Stomach (tissue), 9 donors: ENCODE measurements around the gene TTC28. TPM values are rescaled to one million over a fixed set of nuclear protein-coding genes. Genes with fewer than 3 reads are reported as not detected.

Source experiments
- DNase-seq, 2 donors: peaks; one replicate each; pipeline versions ENCODE4 v3.0.0 to v3.0.0-alpha.2; 2013 to 2019
- H3K27ac ChIP-seq, 5 donors: fragments of 200-600 bp in 4 of 5; sonication (generic) in 4 of 5; one replicate each; pipeline ENCODE4 v1.5.1; 2013 to 2019; ENCODE audit warnings: mild to moderate bottlenecking in 1 of 5, moderate library complexity in 1 of 5
- H3K27me3 ChIP-seq, 3 donors: fragments of 200-600 bp; sonication (generic); one replicate each; pipeline ENCODE4 v1.5.1; 2017 to 2019; ENCODE audit warnings: mixed run types in 1 of 3
- H3K36me3 ChIP-seq, 4 donors: fragments of 200-600 bp; sonication (generic); 1 replicate in 3 of 4; 2 replicates in 1 of 4; pipeline ENCODE4 v1.5.1; 2016 to 2019
- H3K4me1 ChIP-seq, 4 donors: fragments of 200-600 bp; sonication (generic); one replicate each; pipeline ENCODE4 v1.5.1; 2016 to 2019
- H3K4me3 ChIP-seq, 4 donors: fragments of 200-600 bp; sonication (generic) in 3 of 4; one replicate each; pipeline ENCODE4 v1.5.1; 2016 to 2019; ENCODE audit warnings: mild to moderate bottlenecking in 1 of 4
- H3K9me3 ChIP-seq, 4 donors: fragments of 200-600 bp; sonication (generic); one replicate each; pipeline ENCODE4 v1.5.1; 2016 to 2019
- CTCF ChIP-seq, 7 experiments: fragments of 450-650 bp in 4 of 7; fragments of 200-600 bp in 3 of 7; sonication (generic) in 3 of 7; IDR thresholded peaks; one replicate each; pipeline ENCODE4 v1.5.1; 2016 to 2019; ENCODE audit warnings: antibody characterized with exemption in 7 of 7, control low read depth in 2 of 7, mild to moderate bottlenecking in 1 of 7
- EP300 ChIP-seq: sonication (generic); formaldehyde crosslinking; IDR thresholded peaks from one replicate; pipeline ENCODE4 v1.6.1; 2017; ENCODE audit warnings: antibody characterized with exemption
- POLR2A ChIP-seq, 4 donors: fragments of 450-650 bp; IDR thresholded peaks; one replicate each; pipeline ENCODE4 v1.6.1; 2016; ENCODE audit warnings: antibody characterized with exemption in 4 of 4, control low read depth in 2 of 4, mild to moderate bottlenecking in 1 of 4, moderate library complexity in 1 of 4
- POLR2AphosphoS5 ChIP-seq, 3 donors: sonication (generic); formaldehyde crosslinking; IDR thresholded peaks; one replicate each; pipeline ENCODE4 v1.6.1; 2016; ENCODE audit warnings: antibody characterized with exemption in 3 of 3
- WGBS, 5 donors: extraction: QIAGEN DNeasy Blood & Tissue Kit in 3 of 5; methylation state at CpG; one replicate each; pipeline versions ENCODE4 v1.1.5 to v1.1.7; 2013 to 2018; 5-methylcytosine and 5-hydroxymethylcytosine counted together
- intact Hi-C: fragments of 100-400 bp; cut with DNase I; formaldehyde crosslinking; loops from one replicate; pipeline ENCODE4 v1.15.1; 2023; ENCODE audit warnings: low total_unique reads
- polyA plus RNA-seq, 3 donors: library from polyadenylated mRNA; stranded (reverse); fragments of 200-250 nt; gene quantifications; one replicate each; pipeline ENCODE4 v1.2.3, GENCODE V29; 2013
- total RNA-seq, 5 donors: library from RNA; depleted of rRNA; stranded (reverse); fragments of >200 nt; gene quantifications; one replicate each; pipeline versions ENCODE4 v1.1.0 to v1.2.3, GENCODE V29; 2014 to 2016
- donor health status: healthy with polysubstance abuse.
- donor health status: Bipolar disorder and iron deficiency.
- donor health status: healthy.

The TTC28 gene
- total and polyA plus RNA-seq, 8 donors, result 1.7 to 53.4 (median 24.6) TPM

GRCh38 chr22:28000361-28000760 lies 679.3 kb downstream of the TTC28 start:
- Histone ChIP-seq H3K36me3 (peaks cover 12 to 82% (median 53%) of the 10 kb centered on the region in 4 donors), H3K9me3 (no peaks in the 10 kb centered on the region), H3K4me3 (no peak overlapping the region), H3K4me1 (no peaks in the 10 kb centered on the region), H3K27ac (no peak overlapping the region), H3K27me3 (no peaks in the 10 kb centered on the region)
- TF ChIP-seq CTCF (IDR thresholded peaks at IDR 0.05), result no peak
- no peak for TF ChIP-seq POLR2A (IDR thresholded peaks at IDR 0.05)
- no peak for TF ChIP-seq EP300
- TF ChIP-seq POLR2AphosphoS5 (IDR thresholded peaks at IDR 0.05), result no peak
- intact Hi-C loops, result no loop called here
- DNase-seq, result no peak
- WGBS, 5 donors, result 93 to 97% (median 93%) methylated on average over 9 of the region's 9 CpGs

GRCh38 chr22:27999876-28000275 lies 679.8 kb downstream of the TTC28 start:
- intact Hi-C loops, result no loop called here
- 87 to 97% (median 92%) methylated on average over 6 of the region's 6 CpGs for WGBS, 5 donors
- no peak for DNase-seq
- Histone ChIP-seq H3K27me3 (no peaks in the 10 kb centered on the region), H3K9me3 (no peaks in the 10 kb centered on the region), H3K27ac (no peak overlapping the region), H3K4me1 (no peaks in the 10 kb centered on the region), H3K4me3 (no peak overlapping the region), H3K36me3 (peaks cover 17 to 82% (median 58%) of the 10 kb centered on the region in 4 donors)
- TF ChIP-seq POLR2A (IDR thresholded peaks at IDR 0.05) (no peak), EP300 (no peak), CTCF (IDR thresholded peaks at IDR 0.05) (no peak), POLR2AphosphoS5 (IDR thresholded peaks at IDR 0.05) (no peak)

GRCh38 chr22:27998511-27999410 lies 680.9 kb downstream of the TTC28 start:
- Histone ChIP-seq H3K4me1 (no peaks in the 10 kb centered on the region), H3K27ac (no peak overlapping the region), H3K4me3 (no peak overlapping the region), H3K36me3 (peaks cover 21 to 89% (median 67%) of the 10 kb centered on the region in 4 donors), H3K27me3 (no peaks in the 10 kb centered on the region), H3K9me3 (no peaks in the 10 kb centered on the region)
- TF ChIP-seq EP300, result no peak
- no peak for TF ChIP-seq POLR2A (IDR thresholded peaks at IDR 0.05)
- TF ChIP-seq CTCF (IDR thresholded peaks at IDR 0.05), result no peak
- TF ChIP-seq POLR2AphosphoS5 (IDR thresholded peaks at IDR 0.05), result no peak
- intact Hi-C loops, result no loop called here
- no peak for DNase-seq
- 90 to 96% (median 95%) methylated on average over 35 to 40 of the region's 40 CpGs for WGBS, 5 donors

GRCh38 chr22:27997538-27997937 lies 682.1 kb downstream of the TTC28 start:
- no peaks in the 10 kb centered on the region for H3K4me1 ChIP-seq
- no peak for DNase-seq
- no peak for TF ChIP-seq CTCF (IDR thresholded peaks at IDR 0.05)
- TF ChIP-seq EP300, result no peak
- TF ChIP-seq POLR2AphosphoS5 (IDR thresholded peaks at IDR 0.05), result no peak
- H3K4me3 ChIP-seq, result no peak overlapping the region
- intact Hi-C loops, result no loop called here
- H3K36me3 ChIP-seq, result peaks cover 21 to 95% (median 79%) of the 10 kb centered on the region in 4 donors
- 87 to 92% (median 91%) methylated on average over 4 of the region's 4 CpGs for WGBS, 5 donors
- no peaks in the 10 kb centered on the region for H3K9me3 ChIP-seq
- H3K27ac ChIP-seq, result no peak overlapping the region
- H3K27me3 ChIP-seq, result no peaks in the 10 kb centered on the region
